Subcutaneous abdominal adipose tissue (tissue), 5 donors: ENCODE results near the gene PALLD.

Experiments used
- H3K27ac ChIP-seq: one replicate; pipeline ENCODE4 v1.7.0; 2013; ENCODE audit warnings: low read depth, mild to moderate bottlenecking, inconsistent platforms, low read length, moderate library complexity
- H3K27me3 ChIP-seq, 5 donors: one replicate each; pipeline ENCODE4 v1.7.0; 2013; ENCODE audit warnings: low read length in 5 of 5, inconsistent platforms in 1 of 5; ENCODE audit not compliant: control insufficient read depth in 5 of 5, insufficient read depth in 4 of 5
- H3K36me3 ChIP-seq, 5 donors: one replicate each; pipeline ENCODE4 v1.7.0; 2013; ENCODE audit warnings: low read length in 5 of 5; ENCODE audit not compliant: control insufficient read depth in 5 of 5, insufficient read depth in 5 of 5
- H3K4me1 ChIP-seq, 5 donors: one replicate each; pipeline ENCODE4 v1.7.0; 2013; ENCODE audit warnings: low read length in 5 of 5, mild to moderate bottlenecking in 3 of 5, moderate library complexity in 1 of 5; ENCODE audit not compliant: control insufficient read depth in 5 of 5, insufficient read depth in 5 of 5
- H3K4me3 ChIP-seq, 5 donors: one replicate each; pipeline ENCODE4 v1.7.0; 2013; ENCODE audit warnings: low read length in 5 of 5, low read depth in 1 of 5
- H3K9ac ChIP-seq, 5 donors: one replicate each; pipeline ENCODE4 v1.7.0; 2013; ENCODE audit warnings: low read length in 5 of 5, mild to moderate bottlenecking in 4 of 5, moderate library complexity in 3 of 5
- H3K9me3 ChIP-seq, 5 donors: one replicate each; pipeline ENCODE4 v1.7.0; 2013; ENCODE audit warnings: low read length in 5 of 5; ENCODE audit not compliant: control insufficient read depth in 5 of 5
- donor health status: healthy.
- donor health status: healthy.
- donor health status: healthy.
- donor health status: healthy.
- donor health status: healthy.

Gene PALLD

GRCh38 chr4:168551945-168552695 lies 55.3 kb downstream of the PALLD start:
- Histone ChIP-seq H3K9me3 (no peaks in the 10 kb centered on the region), H3K4me3 (no peak overlapping the region), H3K4me1 (peaks cover 0 to 21% (median 3%) of the 10 kb centered on the region in 5 donors), H3K9ac (no peak overlapping the region), H3K27ac (no peak overlapping the region), H3K27me3 (no peaks in the 10 kb centered on the region), H3K36me3 (no peaks in the 10 kb centered on the region)

DNA sequence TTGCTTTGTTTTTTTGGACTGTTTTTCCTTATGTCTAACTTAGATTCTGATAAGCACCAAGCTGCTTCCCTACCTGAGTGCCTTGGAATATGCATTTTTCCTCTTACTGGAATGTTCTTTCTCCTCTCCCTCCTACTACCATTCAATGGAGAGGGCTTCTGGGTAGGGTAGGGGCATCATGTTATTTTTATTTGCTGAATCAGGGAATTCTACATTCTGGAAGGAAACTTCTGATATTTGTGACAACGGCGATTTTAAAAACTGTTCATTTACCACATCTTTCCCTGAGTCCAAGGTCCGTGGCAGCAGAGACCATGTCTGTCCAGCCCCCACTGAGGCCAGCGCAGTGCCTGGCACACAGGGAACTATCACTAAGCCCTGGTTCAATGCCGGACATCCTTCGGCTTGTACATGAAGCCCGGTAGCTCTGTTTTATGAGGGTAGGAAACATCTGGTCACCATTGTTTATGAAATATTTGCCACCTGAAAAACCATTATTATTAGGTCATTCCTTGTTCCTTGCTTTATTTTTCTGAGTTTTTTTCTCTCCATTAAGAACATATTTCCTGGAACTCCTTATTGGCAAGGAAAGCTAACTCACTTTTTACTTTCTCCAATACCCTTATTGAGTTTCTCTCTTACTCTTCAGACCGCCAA lies 57.0 kb downstream of the PALLD start:
- Histone ChIP-seq H3K9ac (no peak overlapping the region), H3K36me3 (no peaks in the 10 kb centered on the region), H3K27me3 (no peaks in the 10 kb centered on the region), H3K4me3 (no peak overlapping the region), H3K27ac (no peak overlapping the region), H3K4me1 (peaks cover 0 to 31% (median 3%) of the 10 kb centered on the region in 5 donors), H3K9me3 (no peaks in the 10 kb centered on the region)

GRCh38 chr4:168555437-168555836 lies 58.6 kb downstream of the PALLD start:
- no peak overlapping the region for H3K4me3 ChIP-seq
- H3K9me3 ChIP-seq, result no peaks in the 10 kb centered on the region
- no peaks in the 10 kb centered on the region for H3K27me3 ChIP-seq
- peaks cover 0 to 39% (median 3%) of the 10 kb centered on the region in 5 donors for H3K4me1 ChIP-seq
- no peak overlapping the region for H3K27ac ChIP-seq
- peak overlapping the region in 1 of 5 donors; percentile 31 for H3K9ac ChIP-seq
- H3K36me3 ChIP-seq, result no peaks in the 10 kb centered on the region

GRCh38 chr4:168557658-168558057 lies 60.8 kb downstream of the PALLD start:
- no peaks in the 10 kb centered on the region for H3K27me3 ChIP-seq
- H3K9me3 ChIP-seq, result no peaks in the 10 kb centered on the region
- no peaks in the 10 kb centered on the region for H3K36me3 ChIP-seq
- no peak overlapping the region for H3K27ac ChIP-seq
- H3K4me1 ChIP-seq, result peaks cover 0 to 33% (median 3%) of the 10 kb centered on the region in 5 donors
- no peak overlapping the region for H3K9ac ChIP-seq
- no peak overlapping the region for H3K4me3 ChIP-seq

DNA sequence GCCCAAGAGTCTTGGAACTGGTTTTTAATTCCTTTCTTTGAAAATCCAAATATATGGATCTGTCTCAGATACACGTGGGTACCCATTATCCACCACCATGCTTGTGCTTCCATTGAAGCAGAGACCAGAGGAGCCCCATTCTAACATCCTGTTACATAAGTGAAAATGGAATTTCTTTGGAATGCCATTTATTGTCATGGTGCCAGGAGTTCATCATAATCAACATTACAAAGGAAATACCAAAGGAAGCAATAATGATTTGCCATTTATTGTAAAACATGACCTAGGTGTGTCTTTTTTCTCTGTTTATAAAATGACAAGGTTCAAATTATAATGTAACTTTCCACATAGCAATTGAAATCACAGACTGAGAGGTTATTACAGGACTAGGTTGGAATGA lies 61.7 kb downstream of the PALLD start:
- H3K27me3 ChIP-seq, result no peaks in the 10 kb centered on the region
- no peak overlapping the region for H3K4me3 ChIP-seq
- no peak overlapping the region for H3K9ac ChIP-seq
- no peak overlapping the region for H3K27ac ChIP-seq
- no peaks in the 10 kb centered on the region for H3K9me3 ChIP-seq
- peaks cover 0 to 29% (median 3%) of the 10 kb centered on the region in 5 donors for H3K4me1 ChIP-seq
- H3K36me3 ChIP-seq, result no peaks in the 10 kb centered on the region

GRCh38 chr4:168560184-168561180 lies 63.6 kb downstream of the PALLD start:
- Histone ChIP-seq H3K4me1 (peaks cover 0 to 22% (median 3%) of the 10 kb centered on the region in 5 donors), H3K9me3 (no peaks in the 10 kb centered on the region), H3K36me3 (no peaks in the 10 kb centered on the region), H3K27ac (no peak overlapping the region), H3K27me3 (no peaks in the 10 kb centered on the region), H3K9ac (no peak overlapping the region), H3K4me3 (no peak overlapping the region)

- H3K27ac ChIP-seq, result no peak overlapping the region
- no peak overlapping the region for H3K9ac ChIP-seq
- no peaks in the 10 kb centered on the region for H3K27me3 ChIP-seq
- peaks cover 0 to 22% (median 0%) of the 10 kb centered on the region in 5 donors for H3K4me1 ChIP-seq
- no peaks in the 10 kb centered on the region for H3K36me3 ChIP-seq
- no peaks in the 10 kb centered on the region for H3K9me3 ChIP-seq
- no peak overlapping the region for H3K4me3 ChIP-seq
Observed at GRCh38 chr4:168562041-168562571, 65.3 kb downstream of the PALLD start.

- Histone ChIP-seq H3K27me3 (no peaks in the 10 kb centered on the region), H3K9me3 (no peaks in the 10 kb centered on the region), H3K9ac (no peak overlapping the region), H3K4me3 (no peak overlapping the region), H3K36me3 (no peaks in the 10 kb centered on the region), H3K4me1 (peaks cover 0 to 11% (median 0%) of the 10 kb centered on the region in 5 donors), H3K27ac (no peak overlapping the region)
Observed at GRCh38 chr4:168564023-168564422, 67.2 kb downstream of the PALLD start.

DNA sequence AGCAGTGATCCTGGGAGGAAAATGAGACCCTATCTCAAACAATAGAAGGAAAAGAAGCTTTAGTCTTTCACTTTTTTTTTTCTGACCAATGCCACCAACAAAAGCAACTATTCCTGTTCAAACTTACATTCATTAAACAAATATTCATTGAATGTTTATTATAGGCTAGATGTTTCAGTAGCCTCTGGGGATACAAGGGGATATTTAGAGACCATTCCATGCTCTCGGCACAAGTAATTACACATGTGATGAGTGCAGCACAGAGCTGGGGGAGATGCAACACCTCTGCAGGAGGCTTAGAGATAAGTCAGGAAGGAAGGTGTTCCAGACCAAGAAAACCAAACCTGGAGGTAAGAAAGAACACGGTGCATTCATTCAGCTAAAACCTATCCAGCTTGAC lies 68.3 kb downstream of the PALLD start:
- no peak overlapping the region for H3K4me3 ChIP-seq
- no peak overlapping the region for H3K9ac ChIP-seq
- peaks cover 0 to 6% (median 5%) of the 10 kb centered on the region in 5 donors for H3K4me1 ChIP-seq
- no peaks in the 10 kb centered on the region for H3K36me3 ChIP-seq
- H3K27ac ChIP-seq, result no peak overlapping the region
- no peaks in the 10 kb centered on the region for H3K9me3 ChIP-seq
- no peaks in the 10 kb centered on the region for H3K27me3 ChIP-seq
